ENCODE measurements around the gene CDC6.

The CDC6 gene

GRCh38 chr17:40351359-40352236, 63.9 kb downstream of the CDC6 start:
- DNase-seq (ENCODE audit: low read depth in 2 of 2, low spot score in 1 of 2): no peak

DNA sequence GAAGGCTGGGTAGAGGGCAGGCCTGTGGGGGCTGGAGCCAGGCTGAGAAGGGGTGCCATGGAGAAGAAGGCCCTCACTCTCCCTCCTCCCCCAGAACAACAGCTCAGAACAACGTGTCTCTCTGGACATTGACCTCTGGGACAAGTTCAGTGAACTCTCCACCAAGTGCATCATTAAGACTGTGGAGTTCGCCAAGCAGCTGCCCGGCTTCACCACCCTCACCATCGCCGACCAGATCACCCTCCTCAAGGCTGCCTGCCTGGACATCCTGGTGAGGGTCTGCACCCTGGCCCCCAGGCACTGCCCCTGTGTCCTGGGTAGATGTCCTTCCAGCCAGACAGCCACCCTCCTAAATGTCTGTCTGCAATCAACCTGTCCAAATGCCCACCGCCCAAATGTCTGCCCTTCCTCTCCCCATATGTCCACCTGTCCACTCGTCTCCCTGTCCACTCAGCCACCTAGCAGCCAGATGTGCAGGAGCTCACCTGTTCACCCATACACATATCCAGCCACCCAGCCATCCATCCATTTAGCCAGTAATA, 64.6 kb downstream of the CDC6 start:
- DNase-seq (ENCODE audit: low read depth in 2 of 2, low spot score in 1 of 2): no peak

GRCh38 chr17:40352779-40353394, 65.2 kb downstream of the CDC6 start:
- no peak for DNase-seq (ENCODE audit: low read depth in 2 of 2, low spot score in 1 of 2)
